Endometrium (tissue), 2 donors: ENCODE measurements around the gene USP17L25.
"Not testable (repeated sequence)": the region's sequence is repeated elsewhere in the genome, so short reads cannot be mapped to it uniquely, and the experiment has no call there.

Experiments used
- FAIRE-seq: peaks from 2 replicates; lab custom pipeline; 2012; peaks lifted over from hg19 to GRCh38; lab: Jason Lieb, UNC
- donor health status: control.
- donor health status: control.

The USP17L25 gene

GRCh38 chr4:9329611-9330010, at the start of gene USP17L25:
Gene USP17L25 (plus strand): TSS chr4:9329911. CDS start chr4:9329911, 0 bp downstream.
- not testable (repeated sequence) for FAIRE-seq

GRCh38 chr4:9324191-9324590, 5.5 kb upstream of the USP17L25 start:
- FAIRE-seq, result not testable (repeated sequence)

- FAIRE-seq, result not testable (repeated sequence)
Observed at GRCh38 chr4:9324865-9325264, 4.8 kb upstream of the USP17L25 start, which contains the start of gene USP17L24. Gene USP17L24 (plus strand): TSS chr4:9325165. CDS start chr4:9325165, 0 bp downstream.

- FAIRE-seq, result not testable (repeated sequence)
Observed at GRCh38 chr4:9334358-9334757, 4.6 kb downstream of the USP17L25 start, which contains the start of gene USP17L26. Gene USP17L26 (plus strand): TSS chr4:9334658. CDS start chr4:9334658, 0 bp downstream.

- FAIRE-seq, result not testable (repeated sequence)
Observed at GRCh38 chr4:9339103-9339502, 9.4 kb downstream of the USP17L25 start, which contains the start of gene USP17L5. Gene USP17L5 (plus strand): TSS chr4:9339403. CDS start chr4:9339403, 0 bp downstream.

- FAIRE-seq, result not testable (repeated sequence)
Observed at GRCh38 chr4:9343848-9344247, 14.1 kb downstream of the USP17L25 start, which contains the start of gene USP17L27. Gene USP17L27 (plus strand): TSS chr4:9344148. CDS start chr4:9344148, 0 bp downstream.

GRCh38 chr4:9348593-9348992, 18.9 kb downstream of the USP17L25 start, which contains the start of gene USP17L28:
Gene USP17L28 (plus strand): TSS chr4:9348893. CDS start chr4:9348893, 0 bp downstream.
- FAIRE-seq, result not testable (repeated sequence)

GRCh38 chr4:9350866-9351265, 21.2 kb downstream of the USP17L25 start:
- not testable (repeated sequence) for FAIRE-seq

GRCh38 chr4:9353338-9353737, 23.6 kb downstream of the USP17L25 start, which contains the start of gene USP17L29:
Gene USP17L29 (plus strand): TSS chr4:9353638. CDS start chr4:9353638, 0 bp downstream.
- FAIRE-seq, result not testable (repeated sequence)

- FAIRE-seq, result not testable (repeated sequence)
Observed at GRCh38 chr4:9362829-9363228, 33.1 kb downstream of the USP17L25 start, which contains the start of gene USP17L30. Gene USP17L30 (plus strand): TSS chr4:9363129. CDS start chr4:9363129, 0 bp downstream.

GRCh38 chr4:9379881-9380280, 50.2 kb downstream of the USP17L25 start:
- not testable (repeated sequence) for FAIRE-seq
